Measurements from ENCODE around the gene ANO7. TPM values are rescaled to one million over a fixed set of nuclear protein-coding genes. Genes with fewer than 3 reads are reported as not detected.

ANO7 gene
- total and polyA plus RNA-seq, 2 of the 13 experiments (the other 11 are each of a cell fraction or from before 2014, with no cell fraction given) = 4.1 to 4.9 TPM

DNA sequence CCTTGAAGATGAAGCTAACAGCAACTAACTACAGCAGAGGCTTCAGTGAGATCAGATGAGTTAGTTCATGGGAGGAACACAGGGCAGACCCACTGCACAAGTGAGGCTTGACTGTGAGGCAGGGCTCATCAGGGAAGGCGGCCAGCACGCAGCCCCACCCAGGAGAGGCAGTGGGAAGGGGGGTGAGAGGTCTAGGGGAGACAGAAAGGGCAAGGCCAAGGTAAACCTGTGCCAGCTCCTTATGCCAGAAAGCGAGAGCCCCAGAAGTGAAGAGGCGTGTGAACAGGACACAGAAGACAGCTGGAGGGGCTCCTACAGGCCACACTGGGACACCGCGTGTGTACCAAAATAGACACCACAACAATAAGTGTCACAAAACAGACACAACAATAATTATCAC, 48.6 kb downstream of the ANO7 start (continued):
- TF ChIP-seq, protein P1, sequence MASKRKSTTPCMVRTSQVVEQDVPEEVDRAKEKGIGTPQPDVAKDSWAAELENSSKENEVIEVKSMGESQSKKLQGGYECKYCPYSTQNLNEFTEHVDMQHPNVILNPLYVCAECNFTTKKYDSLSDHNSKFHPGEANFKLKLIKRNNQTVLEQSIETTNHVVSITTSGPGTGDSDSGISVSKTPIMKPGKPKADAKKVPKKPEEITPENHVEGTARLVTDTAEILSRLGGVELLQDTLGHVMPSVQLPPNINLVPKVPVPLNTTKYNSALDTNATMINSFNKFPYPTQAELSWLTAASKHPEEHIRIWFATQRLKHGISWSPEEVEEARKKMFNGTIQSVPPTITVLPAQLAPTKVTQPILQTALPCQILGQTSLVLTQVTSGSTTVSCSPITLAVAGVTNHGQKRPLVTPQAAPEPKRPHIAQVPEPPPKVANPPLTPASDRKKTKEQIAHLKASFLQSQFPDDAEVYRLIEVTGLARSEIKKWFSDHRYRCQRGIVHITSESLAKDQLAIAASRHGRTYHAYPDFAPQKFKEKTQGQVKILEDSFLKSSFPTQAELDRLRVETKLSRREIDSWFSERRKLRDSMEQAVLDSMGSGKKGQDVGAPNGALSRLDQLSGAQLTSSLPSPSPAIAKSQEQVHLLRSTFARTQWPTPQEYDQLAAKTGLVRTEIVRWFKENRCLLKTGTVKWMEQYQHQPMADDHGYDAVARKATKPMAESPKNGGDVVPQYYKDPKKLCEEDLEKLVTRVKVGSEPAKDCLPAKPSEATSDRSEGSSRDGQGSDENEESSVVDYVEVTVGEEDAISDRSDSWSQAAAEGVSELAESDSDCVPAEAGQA (IDR thresholded peaks at IDR 0.05; ENCODE audit: low read depth) = no peak
- TF ChIP-seq, protein P1 (CRISPR knock-in tag; IDR thresholded peaks at IDR 0.05; ENCODE audit: borderline replicate concordance) = no peak
- TF ChIP-seq ZNF232 (CRISPR knock-in tag; IDR thresholded peaks at IDR 0.05; ENCODE audit: borderline replicate concordance) (no peak), SIX4 (CRISPR knock-in tag; IDR thresholded peaks at IDR 0.05) (no peak), POLR2A (IDR thresholded peaks at IDR 0.05; ENCODE audit: insufficient read depth in 1 of 2, low read depth in 2 of 2, low read length in 2 of 2) (peak in 1 of 2 experiments; percentile 42; a peak in 2 of 4 replicates)

GRCh38 chr2:241237949-241238371, 49.5 kb downstream of the ANO7 start:
- DNase-seq (ENCODE audit: low spot score) (no peak), ATAC-seq (no peak), FAIRE-seq (no peak)
- no peak overlapping the region for H3K4me2 ChIP-seq (ENCODE audit: low read depth, low read length)
- H3K9ac ChIP-seq (ENCODE audit: insufficient read depth, low read depth, low read length) = no peak overlapping the region
- ChIA-PET POLR2A (no interaction called here), CTCF (ENCODE audit: low intra/inter-chr PET ratio, low total read pairs) (no interaction called here)
- in situ Hi-C loops (cut with HindIII; ENCODE audit: extremely low pct_ligation_motif_present, low pct_unique_long_range_greater_than_20kb) = no loop called here
- 97% methylated on average over 12 of the region's 12 CpGs for WGBS (ENCODE audit: low lambda C conversion rate)
- no peak overlapping the region for H3K4me3 ChIP-seq (replicated peaks in 1 of 3; ENCODE audit: insufficient read depth in 1 of 3, low read depth in 2 of 3, low read length in 3 of 3)
- no peaks in the 10 kb centered on the region for H3K4me1 ChIP-seq (ENCODE audit: insufficient read depth, low read length)
- peaks cover 85 to 98% of the 10 kb centered on the region in 2 experiments for H3K36me3 ChIP-seq (replicated peaks in 1 of 2; ENCODE audit: control insufficient read depth in 1 of 2, insufficient read depth in 2 of 2, low read length in 2 of 2)
- BruUV-seq (replicated peaks) = no TSS peak
- H2AFZ ChIP-seq (ENCODE audit: low read length) = no peak overlapping the region
- H3K79me2 ChIP-seq (ENCODE audit: insufficient read depth, low read length) = peaks cover 12% of the 10 kb centered on the region
- intact Hi-C loops (cut with micrococcal nuclease; ENCODE audit: unreplicated experiment) = no loop called here
- H3K27me3 ChIP-seq (ENCODE audit: control insufficient read depth in 1 of 2, insufficient read depth in 2 of 2, low read length in 2 of 2) = no peaks in the 10 kb centered on the region
- peaks cover 44% of the 10 kb centered on the region; the same call in 1 of the 2 replicates for H4K20me1 ChIP-seq (ENCODE audit: insufficient read depth, low read length)
- no peaks in the 10 kb centered on the region for H3K9me3 ChIP-seq (ENCODE audit: low read length)
- no peak overlapping the region for H3K27ac ChIP-seq (ENCODE audit: extremely low read length, insufficient read depth, low read length)
- TF ChIP-seq AGO2 (optimal IDR thresholded peaks at IDR 0.05; ENCODE audit: low read depth, low read length) = peak; percentile 91
- peak; percentile 29 for TF ChIP-seq POLR2G (IDR thresholded peaks at IDR 0.05; ENCODE audit: low read depth, low read length)
- TF ChIP-seq, protein P2, sequence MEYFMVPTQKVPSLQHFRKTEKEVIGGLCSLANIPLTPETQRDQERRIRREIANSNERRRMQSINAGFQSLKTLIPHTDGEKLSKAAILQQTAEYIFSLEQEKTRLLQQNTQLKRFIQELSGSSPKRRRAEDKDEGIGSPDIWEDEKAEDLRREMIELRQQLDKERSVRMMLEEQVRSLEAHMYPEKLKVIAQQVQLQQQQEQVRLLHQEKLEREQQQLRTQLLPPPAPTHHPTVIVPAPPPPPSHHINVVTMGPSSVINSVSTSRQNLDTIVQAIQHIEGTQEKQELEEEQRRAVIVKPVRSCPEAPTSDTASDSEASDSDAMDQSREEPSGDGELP (IDR thresholded peaks at IDR 0.05; ENCODE audit: borderline replicate concordance, low read depth) = no peak
- TF ChIP-seq RBM22 (optimal IDR thresholded peaks at IDR 0.05; ENCODE audit: low read length) = peak; percentile 59
- TF ChIP-seq ZNF790 (CRISPR knock-in tag; IDR thresholded peaks at IDR 0.05; ENCODE audit: borderline replicate concordance) = no peak
- 0 out of 2 replicates have a peak, but pooled peaks have one; percentile 21 for TF ChIP-seq ZNF296 (CRISPR knock-in tag; conservative IDR thresholded peaks at IDR 0.05)
- no peak for TF ChIP-seq TCF12 (IDR thresholded peaks at IDR 0.05)
- no peak for TF ChIP-seq TCF12 (CRISPR knock-in tag; IDR thresholded peaks at IDR 0.05)
- TF ChIP-seq, protein P3, sequence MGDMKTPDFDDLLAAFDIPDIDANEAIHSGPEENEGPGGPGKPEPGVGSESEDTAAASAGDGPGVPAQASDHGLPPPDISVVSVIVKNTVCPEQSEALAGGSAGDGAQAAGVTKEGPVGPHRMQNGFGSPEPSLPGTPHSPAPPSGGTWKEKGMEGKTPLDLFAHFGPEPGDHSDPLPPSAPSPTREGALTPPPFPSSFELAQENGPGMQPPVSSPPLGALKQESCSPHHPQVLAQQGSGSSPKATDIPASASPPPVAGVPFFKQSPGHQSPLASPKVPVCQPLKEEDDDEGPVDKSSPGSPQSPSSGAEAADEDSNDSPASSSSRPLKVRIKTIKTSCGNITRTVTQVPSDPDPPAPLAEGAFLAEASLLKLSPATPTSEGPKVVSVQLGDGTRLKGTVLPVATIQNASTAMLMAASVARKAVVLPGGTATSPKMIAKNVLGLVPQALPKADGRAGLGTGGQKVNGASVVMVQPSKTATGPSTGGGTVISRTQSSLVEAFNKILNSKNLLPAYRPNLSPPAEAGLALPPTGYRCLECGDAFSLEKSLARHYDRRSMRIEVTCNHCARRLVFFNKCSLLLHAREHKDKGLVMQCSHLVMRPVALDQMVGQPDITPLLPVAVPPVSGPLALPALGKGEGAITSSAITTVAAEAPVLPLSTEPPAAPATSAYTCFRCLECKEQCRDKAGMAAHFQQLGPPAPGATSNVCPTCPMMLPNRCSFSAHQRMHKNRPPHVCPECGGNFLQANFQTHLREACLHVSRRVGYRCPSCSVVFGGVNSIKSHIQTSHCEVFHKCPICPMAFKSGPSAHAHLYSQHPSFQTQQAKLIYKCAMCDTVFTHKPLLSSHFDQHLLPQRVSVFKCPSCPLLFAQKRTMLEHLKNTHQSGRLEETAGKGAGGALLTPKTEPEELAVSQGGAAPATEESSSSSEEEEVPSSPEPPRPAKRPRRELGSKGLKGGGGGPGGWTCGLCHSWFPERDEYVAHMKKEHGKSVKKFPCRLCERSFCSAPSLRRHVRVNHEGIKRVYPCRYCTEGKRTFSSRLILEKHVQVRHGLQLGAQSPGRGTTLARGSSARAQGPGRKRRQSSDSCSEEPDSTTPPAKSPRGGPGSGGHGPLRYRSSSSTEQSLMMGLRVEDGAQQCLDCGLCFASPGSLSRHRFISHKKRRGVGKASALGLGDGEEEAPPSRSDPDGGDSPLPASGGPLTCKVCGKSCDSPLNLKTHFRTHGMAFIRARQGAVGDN (CRISPR knock-in tag; IDR thresholded peaks at IDR 0.05) = peak; percentile 13; the same call in 1 of the 2 replicates
